ENCODE data around the gene CFAP46.

The CFAP46 gene

GRCh38 chr10:132817701-132818211 lies 124.6 kb downstream of the CFAP46 start:
- no peak for FAIRE-seq

GRCh38 chr10:132816718-132817117 lies 125.7 kb downstream of the CFAP46 start:
- FAIRE-seq = no peak

DNA sequence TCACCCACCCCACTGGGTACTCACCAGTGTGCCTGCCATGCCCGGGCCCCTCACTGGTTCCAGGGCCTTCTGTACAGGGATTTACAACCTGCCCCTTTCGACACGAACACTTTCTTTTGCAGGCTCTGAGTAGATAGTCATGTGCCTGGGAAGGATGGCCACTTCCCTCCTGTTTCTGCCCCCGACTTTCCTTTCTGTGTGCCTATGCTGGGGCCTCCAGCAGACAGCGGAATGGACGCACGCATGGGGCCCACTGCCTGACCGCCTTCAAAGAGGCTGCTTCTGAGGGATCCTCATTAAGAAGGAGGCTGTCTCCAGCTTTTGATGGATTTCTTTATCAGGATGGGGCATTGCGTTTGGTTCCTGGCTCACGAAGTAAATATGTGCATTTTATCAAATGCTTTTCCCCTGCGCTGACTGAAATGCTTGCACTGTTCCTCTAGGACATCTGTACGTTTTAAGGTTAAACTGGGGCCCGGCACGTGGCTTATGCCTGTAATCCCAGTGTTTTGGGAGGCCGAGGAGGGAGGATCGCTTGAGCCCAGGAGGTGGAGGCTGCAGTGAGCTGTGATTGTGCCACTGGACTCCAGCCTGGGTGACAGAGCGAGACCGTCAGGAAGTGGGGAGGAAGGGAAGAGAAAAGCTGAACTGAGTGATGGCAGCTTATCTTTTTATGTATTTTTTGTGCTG lies 127.1 kb downstream of the CFAP46 start:
- no peak for FAIRE-seq

- no peak for FAIRE-seq
These were observed 127.9 kb downstream of the CFAP46 start for GRCh38 chr10:132814469-132814856.

DNA sequence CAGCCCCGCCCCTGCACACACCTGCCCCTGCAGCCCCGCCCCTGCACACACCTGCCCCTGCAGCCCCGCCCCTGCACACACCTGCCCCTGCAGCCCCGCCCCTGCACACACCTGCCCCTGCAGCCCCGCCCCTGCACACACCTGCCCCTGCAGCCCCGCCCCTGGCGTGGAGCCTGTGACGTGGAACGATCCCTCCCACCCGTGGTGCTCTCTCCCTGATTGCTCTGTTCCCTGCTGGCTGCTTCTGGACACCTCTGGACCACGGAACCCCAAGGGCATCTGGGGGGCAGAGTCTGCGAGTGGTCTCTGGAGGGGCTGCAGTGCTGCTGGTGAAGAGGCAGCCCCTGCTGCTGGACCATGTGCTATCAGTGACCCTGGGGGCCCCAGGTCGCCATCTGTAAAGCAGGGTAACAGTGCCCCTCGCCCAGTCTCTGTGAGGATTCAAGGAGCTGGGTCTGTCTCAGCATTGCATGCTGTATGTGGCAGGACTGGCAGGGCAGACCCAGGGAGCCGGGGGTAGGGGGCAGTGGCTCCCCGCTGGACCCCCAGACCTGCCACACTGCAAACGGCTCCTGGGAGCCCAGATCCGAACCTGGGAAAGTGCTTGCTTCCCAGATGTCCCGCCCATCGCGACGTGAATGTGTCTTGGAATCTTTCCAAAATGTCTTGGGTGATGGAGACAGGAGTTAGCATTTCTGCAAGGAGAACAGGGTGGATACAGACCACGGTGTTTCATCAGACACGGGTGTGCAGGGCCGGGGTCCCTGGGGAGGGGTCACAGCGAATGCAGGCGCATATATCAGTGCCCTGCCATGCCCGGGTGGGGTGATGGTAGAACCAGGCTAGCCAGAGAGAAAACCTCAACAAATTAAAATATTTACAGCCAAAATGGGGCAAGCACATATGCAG lies 128.6 kb downstream of the CFAP46 start:
- no peak for FAIRE-seq

- no peak for FAIRE-seq
These were observed 129.4 kb downstream of the CFAP46 start for GRCh38 chr10:132813001-132813401.

GRCh38 chr10:132812520-132812919 lies 129.8 kb downstream of the CFAP46 start:
- FAIRE-seq = no peak

GRCh38 chr10:132811891-132812481 lies 130.4 kb downstream of the CFAP46 start:
- no peak for FAIRE-seq

GRCh38 chr10:132810807-132811700 lies 131.3 kb downstream of the CFAP46 start:
- no peak for FAIRE-seq

DNA sequence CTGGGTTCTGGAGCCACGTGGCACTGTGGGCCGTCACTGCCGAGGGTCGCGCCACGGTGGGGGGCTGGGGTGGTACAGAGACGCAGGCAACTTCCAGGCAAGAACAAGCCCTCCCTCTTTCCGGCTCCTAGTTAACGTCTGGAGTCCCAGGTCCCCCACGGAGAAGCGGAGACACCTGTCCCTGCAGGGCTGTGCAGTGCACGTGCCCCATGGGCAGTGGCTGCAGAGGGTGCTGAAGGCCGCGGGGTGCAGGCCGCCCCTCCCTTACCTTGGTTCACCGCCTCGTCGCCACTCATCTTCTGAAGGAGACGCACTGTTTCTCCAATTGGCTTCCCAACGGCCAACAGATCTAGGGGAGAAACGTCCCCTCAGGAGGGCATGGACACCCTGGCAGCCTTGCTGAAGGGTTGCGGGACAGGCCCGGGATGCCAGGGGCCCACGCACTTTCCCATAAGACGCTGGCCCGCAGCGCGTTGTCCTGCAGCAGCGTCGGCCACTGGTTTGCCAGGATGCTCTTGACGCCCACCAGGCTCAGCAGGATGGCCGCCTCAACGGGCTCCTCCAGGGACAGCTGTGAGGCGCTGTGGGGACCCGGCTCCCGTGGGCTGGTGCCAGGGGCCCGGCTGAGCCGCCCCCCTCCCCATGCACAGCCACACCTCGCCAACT lies 132.1 kb downstream of the CFAP46 start:
- no peak for FAIRE-seq

DNA sequence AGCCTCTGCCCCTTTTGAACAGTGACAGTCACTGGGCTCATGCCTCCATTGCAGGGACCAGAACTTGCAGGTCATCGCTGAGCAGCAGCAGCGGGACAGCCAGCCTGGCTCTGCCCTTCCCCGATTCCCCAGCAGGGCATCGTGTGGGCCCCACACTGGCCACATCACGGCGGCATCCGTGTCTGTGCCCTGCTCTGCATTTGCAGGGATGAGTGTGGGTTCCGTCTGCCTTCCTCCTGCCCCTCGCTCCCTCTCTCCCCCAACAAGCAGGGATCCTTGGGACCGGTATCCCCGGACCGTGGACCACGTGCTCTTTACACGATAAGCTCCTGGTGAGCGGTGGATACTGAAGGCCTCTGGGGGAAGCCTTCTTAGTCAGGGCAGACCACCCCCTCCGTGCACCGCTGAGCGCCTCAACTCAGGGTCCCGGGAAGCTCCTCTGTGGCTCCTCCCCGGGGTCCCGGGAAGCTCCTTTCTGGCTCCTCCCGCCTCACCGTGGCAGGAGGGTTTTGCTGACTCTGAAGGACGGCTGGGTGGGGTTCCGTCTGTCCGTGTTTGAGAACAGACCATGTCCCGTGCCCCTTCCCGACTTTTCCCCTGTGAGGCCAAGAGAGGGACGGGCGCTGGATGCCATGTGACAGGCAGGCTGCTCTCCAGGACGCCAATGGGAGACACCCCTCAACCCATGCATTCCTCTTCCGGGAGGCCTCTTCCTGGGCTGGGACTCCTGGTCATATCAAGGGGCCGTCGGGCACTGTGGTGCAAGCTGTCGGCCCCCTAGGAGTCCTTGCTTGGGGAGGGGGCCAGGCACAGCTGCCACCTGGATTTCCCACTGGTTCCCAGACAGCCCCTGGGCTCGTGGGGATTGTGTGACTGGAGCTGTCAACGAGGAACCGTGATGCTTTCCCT lies 132.9 kb downstream of the CFAP46 start:
- no peak for FAIRE-seq

DNA sequence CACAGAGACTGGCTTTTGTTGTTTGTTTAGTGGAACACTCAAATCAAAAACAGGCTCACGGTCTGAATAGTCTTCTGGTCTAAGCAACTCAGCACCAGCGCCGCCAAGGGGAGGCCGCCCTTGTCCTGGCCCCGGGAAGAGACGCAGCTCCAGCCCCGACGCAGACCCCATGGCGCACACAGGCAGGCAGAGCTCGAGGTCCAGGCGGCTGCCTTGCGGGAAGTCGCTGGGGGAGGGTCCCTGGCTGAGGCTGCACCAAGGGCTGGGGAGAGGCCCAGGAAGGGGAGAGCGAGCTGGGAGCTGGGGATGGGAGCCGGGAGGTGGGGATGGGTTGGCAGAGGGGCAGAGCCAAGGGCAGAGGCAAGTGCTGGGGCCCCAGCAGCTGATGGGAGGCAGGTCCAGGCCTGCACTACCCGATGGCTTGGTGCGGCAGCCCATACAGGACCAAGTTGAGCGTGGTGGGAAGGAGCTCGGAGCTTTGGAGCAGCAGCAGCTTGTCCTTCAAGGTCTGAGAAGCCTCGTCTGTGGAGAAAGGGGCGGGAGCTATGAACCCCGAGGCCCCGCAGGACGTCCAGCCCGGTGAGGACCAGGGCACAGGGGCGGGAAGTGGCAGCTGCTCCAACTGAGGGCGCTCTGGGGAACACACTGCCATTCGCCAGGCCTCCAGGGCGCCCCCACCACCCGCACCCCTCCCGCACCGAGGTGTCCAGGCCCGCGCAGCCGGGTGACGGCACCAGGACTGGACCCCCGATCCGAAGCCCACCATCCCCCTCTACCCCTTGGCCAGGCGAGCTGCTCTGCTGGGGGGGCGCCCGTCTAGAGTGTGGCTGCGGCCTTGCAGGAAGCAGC lies 133.8 kb downstream of the CFAP46 start:
- FAIRE-seq = no peak

GRCh38 chr10:132807621-132808049 lies 134.7 kb downstream of the CFAP46 start:
- no peak for FAIRE-seq

GRCh38 chr10:132806561-132807003 lies 135.8 kb downstream of the CFAP46 start:
- no peak for FAIRE-seq

GRCh38 chr10:132806110-132806509 lies 136.3 kb downstream of the CFAP46 start:
- FAIRE-seq = no peak

DNA sequence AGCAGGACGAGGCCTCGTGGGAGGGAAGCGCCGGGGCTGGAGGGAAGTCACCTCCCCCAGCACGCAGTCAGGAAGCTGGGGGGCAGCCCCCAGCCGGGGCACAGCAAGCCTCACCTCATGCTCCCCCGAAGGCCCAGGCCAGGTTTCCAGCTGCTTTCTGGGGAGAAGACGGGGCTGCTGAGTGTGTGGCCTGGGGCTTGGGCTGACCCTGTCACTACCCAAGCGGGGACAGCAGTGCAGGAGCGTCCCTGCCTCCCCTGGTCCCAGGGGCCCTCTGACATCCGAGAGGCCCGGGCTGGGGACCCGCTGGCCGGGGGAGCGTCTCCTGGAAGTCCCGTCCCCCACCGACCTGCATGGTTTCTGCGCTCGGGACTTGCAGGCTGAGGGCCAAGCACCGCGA lies 136.8 kb downstream of the CFAP46 start:
- FAIRE-seq = no peak

- no peak for FAIRE-seq
These were observed 137.5 kb downstream of the CFAP46 start for GRCh38 chr10:132804785-132805426.

DNA sequence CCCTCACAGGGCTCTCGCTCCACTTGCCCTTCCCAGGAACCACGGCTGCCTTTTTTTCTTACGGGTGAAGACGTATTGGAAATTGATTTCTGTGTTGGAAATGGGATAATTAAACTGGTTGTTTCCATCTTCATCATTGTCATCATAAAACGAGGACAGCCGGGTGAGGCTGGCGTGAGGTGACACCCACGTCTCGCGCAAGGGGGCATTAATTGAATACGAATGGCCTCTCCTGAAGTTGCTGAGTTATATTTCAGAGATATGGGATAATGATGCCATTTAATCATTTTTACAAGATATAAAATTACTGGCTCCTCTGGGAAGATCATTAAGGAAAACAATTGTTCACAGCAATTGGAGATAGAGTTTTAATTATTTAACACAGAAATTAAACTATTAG lies 138.1 kb downstream of the CFAP46 start:
- FAIRE-seq = no peak

Data from G401.6 (cell line).